Liver (tissue), 9 donors: ENCODE data around the gene ABCA6. TPM values are rescaled to one million over a fixed set of nuclear protein-coding genes. Genes with fewer than 3 reads are reported as not detected.
"Not testable (repeated sequence)": the region's sequence is repeated elsewhere in the genome, so short reads cannot be mapped to it uniquely, and the experiment has no call there.

ENCODE experiments used
- DNase-seq: peaks from one replicate; pipeline ENCODE4 v3.0.0-alpha.2; 2017; ENCODE audit warnings: low spot score
- H3K27ac ChIP-seq, 2 donors: one replicate each; pipeline ENCODE4 v1.7.0; 2013; ENCODE audit warnings: inconsistent platforms in 2 of 2, low read length in 2 of 2, control low read depth in 1 of 2, low read depth in 1 of 2, mild to moderate bottlenecking in 1 of 2
- H3K27me3 ChIP-seq, 4 donors: one replicate each; pipeline versions ENCODE4 v1.6.1 to v1.7.0; 2013; ENCODE audit warnings: low read length in 3 of 4, inconsistent platforms in 1 of 4, mild to moderate bottlenecking in 1 of 4, moderate library complexity in 1 of 4; ENCODE audit not compliant: control insufficient read depth in 4 of 4, insufficient read depth in 4 of 4
- H3K36me3 ChIP-seq, 4 donors: one replicate each; pipeline versions ENCODE4 v1.6.1 to v1.7.0; 2013; ENCODE audit warnings: low read length in 3 of 4, mild to moderate bottlenecking in 3 of 4, low read depth in 1 of 4, moderate library complexity in 1 of 4; ENCODE audit not compliant: control insufficient read depth in 4 of 4, insufficient read depth in 3 of 4
- H3K4me1 ChIP-seq, 4 donors: one replicate each; pipeline versions ENCODE4 v1.6.1 to v1.7.0; 2013; ENCODE audit warnings: low read length in 3 of 4, mild to moderate bottlenecking in 3 of 4, moderate library complexity in 1 of 4; ENCODE audit not compliant: control insufficient read depth in 4 of 4, insufficient read depth in 4 of 4
- H3K4me3 ChIP-seq, 3 donors: one replicate each; pipeline versions ENCODE4 v1.6.1 to v1.7.0; 2013; ENCODE audit warnings: low read length in 3 of 3, control low read depth in 1 of 3, low read depth in 1 of 3, mild to moderate bottlenecking in 1 of 3
- H3K9ac ChIP-seq, 2 donors: one replicate each; pipeline ENCODE4 v1.7.0; 2013; ENCODE audit warnings: low read length in 2 of 2, mild to moderate bottlenecking in 2 of 2, moderate library complexity in 2 of 2, control low read depth in 1 of 2, low read depth in 1 of 2
- H3K9me3 ChIP-seq, 4 donors: one replicate each; pipeline versions ENCODE4 v1.6.1 to v1.7.0; 2013; ENCODE audit warnings: low read length in 3 of 4; ENCODE audit not compliant: control insufficient read depth in 4 of 4
- EGR1 ChIP-seq, 2 donors: IDR thresholded peaks; 2 replicates each; pipeline ENCODE4 v1.6.1; 2016 to 2018; ENCODE audit warnings: antibody characterized with exemption in 2 of 2, low read depth in 2 of 2
- FOXA1 ChIP-seq: IDR thresholded peaks from 2 replicates; pipeline ENCODE4 v1.6.1; 2016; ENCODE audit warnings: antibody characterized with exemption
- HNF4A ChIP-seq, 2 donors: conservative IDR thresholded peaks; 2 replicates each; pipeline ENCODE4 v1.6.1; 2016; ENCODE audit warnings: antibody characterized with exemption in 2 of 2, mild to moderate bottlenecking in 2 of 2
- HNF4G ChIP-seq: IDR thresholded peaks from 2 replicates; pipeline ENCODE4 v1.6.1; 2016; ENCODE audit warnings: antibody characterized with exemption
- JUND ChIP-seq, 2 donors: IDR thresholded peaks; 2 replicates each; pipeline ENCODE4 v1.6.1; 2016; ENCODE audit warnings: antibody characterized with exemption in 2 of 2
- SP1 ChIP-seq: IDR thresholded peaks from 2 replicates; pipeline ENCODE4 v1.6.1; 2018; ENCODE audit warnings: antibody characterized with exemption, mild to moderate bottlenecking
- TAF1 ChIP-seq: conservative IDR thresholded peaks from 2 replicates; pipeline ENCODE4 v1.6.1; 2016; ENCODE audit warnings: antibody characterized with exemption, mild to moderate bottlenecking
- YY1 ChIP-seq: IDR thresholded peaks from 2 replicates; pipeline ENCODE4 v1.6.1; 2016; ENCODE audit warnings: antibody characterized with exemption, mild to moderate bottlenecking
- WGBS: extraction: QIAGEN DNeasy Blood & Tissue Kit; methylation state at CpG from one replicate; pipeline ENCODE4 v1.1.7; 2013; 5-methylcytosine and 5-hydroxymethylcytosine counted together
- polyA plus RNA-seq, 2 donors: library from polyadenylated mRNA; stranded (reverse) in 1 of 2; unstranded in 1 of 2; fragments of 200-250 nt in 1 of 2; fragments of >200 nt in 1 of 2; fragmentation: Nextera tagmentation in 1 of 2; extraction: Ambion mirVana in 1 of 2; gene quantifications; one replicate each; pipeline versions ENCODE4 v1.2.1 to v1.2.3, GENCODE V29; 2013 to 2015
- total RNA-seq, 2 donors: library from RNA; depleted of rRNA; stranded (reverse); fragments of >200 nt; gene quantifications; one replicate each; pipeline ENCODE4 v1.2.3, GENCODE V29; 2014
- TF ChIP-seq, protein P1 (sequence below): IDR thresholded peaks from 2 replicates; pipeline ENCODE4 v1.6.1; 2016; ENCODE audit warnings: antibody characterized with exemption
- TF ChIP-seq, protein P2 (sequence below): IDR thresholded peaks from 2 replicates; pipeline ENCODE4 v1.6.1; 2016; ENCODE audit warnings: antibody characterized with exemption, mild to moderate bottlenecking
- TF ChIP-seq, protein P3 (sequence below): IDR thresholded peaks from 2 replicates; pipeline ENCODE4 v1.6.1; 2016; ENCODE audit warnings: antibody characterized with exemption
- TF ChIP-seq, protein P4 (sequence below): fragments of 150-350 bp; IDR thresholded peaks from 2 replicates; pipeline ENCODE4 v1.5.1; 2017; ENCODE audit warnings: improper control_type of control experiment, low read depth, low read length; ENCODE audit not compliant: missing input control
- donor health status: healthy.
- donor health status: healthy.
- donor health status: healthy.
- donor health status: healthy.
- donor health status: healthy.

ABCA6 gene
- total and polyA plus RNA-seq, 4 donors, result 37.5 to 158 (median 47.5) TPM

DNA sequence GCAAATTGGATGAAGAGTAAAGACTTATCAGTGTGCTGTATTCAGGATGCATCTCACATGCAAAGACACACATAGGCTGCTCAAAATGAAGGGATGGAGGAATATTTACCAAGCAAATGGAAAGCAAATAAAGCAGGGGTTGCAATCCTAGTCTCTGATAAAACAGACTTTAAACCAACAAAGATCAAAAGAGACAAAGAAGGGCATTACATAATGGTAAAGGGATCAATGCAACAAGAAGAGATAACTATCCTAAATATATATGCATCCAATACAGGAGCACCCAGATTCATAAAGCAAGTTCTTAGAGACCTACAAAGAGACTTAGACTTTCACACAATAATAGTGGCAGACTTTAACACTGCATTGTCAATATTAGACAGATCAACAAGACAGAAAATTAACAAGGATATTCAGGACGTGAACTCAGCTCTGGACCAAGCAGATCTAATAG is 68.9 kb downstream of the ABCA6 start:
- H3K4me1 ChIP-seq, DNase-seq, H3K27ac ChIP-seq, H3K27me3 ChIP-seq, H3K9me3 ChIP-seq, H3K4me3 ChIP-seq, H3K9ac ChIP-seq: not testable (repeated sequence)
- peak in 1 of 2 donors; percentile 12 for TF ChIP-seq HNF4A (conservative IDR thresholded peaks at IDR 0.05)
- peaks cover 2 to 16% (median 10%) of the 10 kb centered on the region in 4 donors for H3K36me3 ChIP-seq
- WGBS, result 58% methylated on average over 1 of the region's 1 CpG

DNA sequence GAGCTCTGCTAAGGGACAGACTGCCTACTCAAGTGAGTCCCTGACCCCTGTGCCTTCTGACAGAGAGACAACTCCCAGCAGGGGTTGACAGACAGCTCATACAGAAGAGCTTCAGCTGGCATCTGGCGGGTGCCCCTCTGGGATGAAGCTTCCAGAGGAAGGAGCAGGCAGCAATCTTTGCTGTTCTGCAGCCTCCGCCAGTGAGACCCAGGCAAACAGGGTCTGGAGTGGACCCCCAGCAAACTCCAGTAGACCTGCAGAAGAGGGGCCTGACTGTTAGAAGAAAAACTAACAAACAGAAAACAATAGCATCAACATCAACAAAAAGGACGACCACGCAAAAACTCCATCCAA is 70.5 kb downstream of the ABCA6 start:
- 95% methylated on average over 4 of the region's 4 CpGs for WGBS
- not testable (repeated sequence) for DNase-seq

DNA sequence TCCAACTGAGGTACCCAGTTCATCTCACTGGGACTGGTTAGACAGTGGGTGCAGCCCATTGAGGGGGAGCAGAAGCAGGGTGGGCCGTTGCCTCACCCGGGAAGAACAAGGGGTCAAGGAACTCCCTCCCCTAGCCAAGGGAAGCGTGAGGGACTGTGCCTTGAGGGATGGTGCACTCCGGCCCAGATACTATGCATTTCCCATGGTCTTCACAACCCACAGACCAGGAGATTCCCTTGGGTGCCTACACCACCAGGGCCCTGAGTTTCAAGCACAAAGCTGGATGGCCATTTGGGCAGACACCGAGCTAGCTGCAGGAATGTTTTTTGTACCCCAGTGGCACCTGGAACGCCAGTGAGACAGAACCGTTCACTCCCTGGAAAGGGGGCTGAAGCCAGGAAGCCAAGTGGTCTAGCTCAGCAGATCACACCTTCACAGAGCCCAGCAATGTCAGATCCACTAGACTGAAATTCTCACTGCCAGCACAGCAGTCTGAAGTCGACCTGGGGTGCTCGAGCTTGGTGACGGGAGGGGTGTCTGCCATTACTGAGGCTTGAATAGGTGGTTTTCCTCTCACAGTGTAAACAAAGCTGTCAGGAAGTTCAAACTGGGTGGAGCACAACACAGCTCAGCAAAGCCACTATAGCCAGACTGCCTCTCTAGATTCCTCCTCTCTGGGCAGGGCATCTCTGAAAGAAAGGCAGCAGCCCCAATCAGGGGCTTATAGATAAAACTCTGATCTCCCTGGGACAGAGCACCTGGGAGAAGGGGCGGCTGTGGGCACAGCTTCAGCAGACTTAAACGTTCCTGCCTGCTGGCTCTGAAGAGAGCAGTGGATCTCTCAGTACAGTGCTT is 71.1 kb downstream of the ABCA6 start:
- H3K27me3 ChIP-seq, DNase-seq, H3K27ac ChIP-seq, H3K4me3 ChIP-seq, H3K9ac ChIP-seq, H3K4me1 ChIP-seq, H3K9me3 ChIP-seq: not testable (repeated sequence)
- H3K36me3 ChIP-seq, result peaks cover 0 to 11% (median 4%) of the 10 kb centered on the region in 4 donors
- 76% methylated on average over 12 of the region's 12 CpGs for WGBS

More for the DNA sequence above, 70.5 kb downstream of the ABCA6 start:
- H3K9me3 ChIP-seq, H3K4me1 ChIP-seq, H3K9ac ChIP-seq, H3K27me3 ChIP-seq, H3K27ac ChIP-seq, H3K4me3 ChIP-seq: not testable (repeated sequence)
- H3K36me3 ChIP-seq, result peaks cover 0 to 11% (median 2%) of the 10 kb centered on the region in 4 donors

DNA sequence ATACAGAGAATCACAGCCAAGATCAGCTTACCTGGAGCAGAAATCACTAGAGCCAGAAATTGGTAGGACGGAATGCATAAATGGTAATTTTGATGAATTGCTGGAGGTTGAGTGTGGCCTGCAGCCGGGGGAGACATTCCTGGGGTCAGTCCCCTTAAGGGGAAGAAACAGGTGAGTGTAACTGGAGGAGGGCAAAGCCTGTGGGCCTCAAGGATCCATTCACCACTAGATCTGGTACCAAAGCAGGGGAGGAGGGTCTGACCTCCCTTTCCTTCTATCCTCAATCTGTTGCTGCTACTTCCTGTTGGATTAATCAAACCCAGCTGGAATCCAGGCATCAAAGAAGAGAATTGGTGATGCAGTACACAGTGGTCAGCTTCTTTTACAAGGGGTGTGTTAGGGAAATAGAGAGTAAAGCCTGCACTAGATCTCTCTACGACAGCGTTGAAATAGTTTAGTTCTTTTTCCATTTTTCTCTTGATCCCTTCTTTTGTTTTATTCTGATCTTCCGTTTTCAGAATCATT is 72.4 kb downstream of the ABCA6 start:
- Histone ChIP-seq H3K27ac (no peak overlapping the region), H3K9ac (no peak overlapping the region), H3K27me3 (no peaks in the 10 kb centered on the region), H3K36me3 (peaks cover 0 to 11% (median 4%) of the 10 kb centered on the region in 4 donors), H3K4me1 (peaks cover 0 to 3% (median 0%) of the 10 kb centered on the region in 4 donors), H3K9me3 (no peaks in the 10 kb centered on the region), H3K4me3 (no peak overlapping the region)
- TF ChIP-seq YY1 (no peak), SP1 (no peak), JUND (IDR thresholded peaks at IDR 0.05) (no peak), FOXA1 (no peak), TAF1 (no peak), HNF4G (no peak), EGR1 (IDR thresholded peaks at IDR 0.05; ENCODE audit: low read depth in 2 of 2) (no peak)
- TF ChIP-seq, protein P1, sequence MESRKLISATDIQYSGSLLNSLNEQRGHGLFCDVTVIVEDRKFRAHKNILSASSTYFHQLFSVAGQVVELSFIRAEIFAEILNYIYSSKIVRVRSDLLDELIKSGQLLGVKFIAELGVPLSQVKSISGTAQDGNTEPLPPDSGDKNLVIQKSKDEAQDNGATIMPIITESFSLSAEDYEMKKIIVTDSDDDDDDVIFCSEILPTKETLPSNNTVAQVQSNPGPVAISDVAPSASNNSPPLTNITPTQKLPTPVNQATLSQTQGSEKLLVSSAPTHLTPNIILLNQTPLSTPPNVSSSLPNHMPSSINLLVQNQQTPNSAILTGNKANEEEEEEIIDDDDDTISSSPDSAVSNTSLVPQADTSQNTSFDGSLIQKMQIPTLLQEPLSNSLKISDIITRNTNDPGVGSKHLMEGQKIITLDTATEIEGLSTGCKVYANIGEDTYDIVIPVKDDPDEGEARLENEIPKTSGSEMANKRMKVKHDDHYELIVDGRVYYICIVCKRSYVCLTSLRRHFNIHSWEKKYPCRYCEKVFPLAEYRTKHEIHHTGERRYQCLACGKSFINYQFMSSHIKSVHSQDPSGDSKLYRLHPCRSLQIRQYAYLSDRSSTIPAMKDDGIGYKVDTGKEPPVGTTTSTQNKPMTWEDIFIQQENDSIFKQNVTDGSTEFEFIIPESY, result no peak
- TF ChIP-seq, protein P2, sequence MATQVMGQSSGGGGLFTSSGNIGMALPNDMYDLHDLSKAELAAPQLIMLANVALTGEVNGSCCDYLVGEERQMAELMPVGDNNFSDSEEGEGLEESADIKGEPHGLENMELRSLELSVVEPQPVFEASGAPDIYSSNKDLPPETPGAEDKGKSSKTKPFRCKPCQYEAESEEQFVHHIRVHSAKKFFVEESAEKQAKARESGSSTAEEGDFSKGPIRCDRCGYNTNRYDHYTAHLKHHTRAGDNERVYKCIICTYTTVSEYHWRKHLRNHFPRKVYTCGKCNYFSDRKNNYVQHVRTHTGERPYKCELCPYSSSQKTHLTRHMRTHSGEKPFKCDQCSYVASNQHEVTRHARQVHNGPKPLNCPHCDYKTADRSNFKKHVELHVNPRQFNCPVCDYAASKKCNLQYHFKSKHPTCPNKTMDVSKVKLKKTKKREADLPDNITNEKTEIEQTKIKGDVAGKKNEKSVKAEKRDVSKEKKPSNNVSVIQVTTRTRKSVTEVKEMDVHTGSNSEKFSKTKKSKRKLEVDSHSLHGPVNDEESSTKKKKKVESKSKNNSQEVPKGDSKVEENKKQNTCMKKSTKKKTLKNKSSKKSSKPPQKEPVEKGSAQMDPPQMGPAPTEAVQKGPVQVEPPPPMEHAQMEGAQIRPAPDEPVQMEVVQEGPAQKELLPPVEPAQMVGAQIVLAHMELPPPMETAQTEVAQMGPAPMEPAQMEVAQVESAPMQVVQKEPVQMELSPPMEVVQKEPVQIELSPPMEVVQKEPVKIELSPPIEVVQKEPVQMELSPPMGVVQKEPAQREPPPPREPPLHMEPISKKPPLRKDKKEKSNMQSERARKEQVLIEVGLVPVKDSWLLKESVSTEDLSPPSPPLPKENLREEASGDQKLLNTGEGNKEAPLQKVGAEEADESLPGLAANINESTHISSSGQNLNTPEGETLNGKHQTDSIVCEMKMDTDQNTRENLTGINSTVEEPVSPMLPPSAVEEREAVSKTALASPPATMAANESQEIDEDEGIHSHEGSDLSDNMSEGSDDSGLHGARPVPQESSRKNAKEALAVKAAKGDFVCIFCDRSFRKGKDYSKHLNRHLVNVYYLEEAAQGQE, result no peak
- TF ChIP-seq, protein P3, sequence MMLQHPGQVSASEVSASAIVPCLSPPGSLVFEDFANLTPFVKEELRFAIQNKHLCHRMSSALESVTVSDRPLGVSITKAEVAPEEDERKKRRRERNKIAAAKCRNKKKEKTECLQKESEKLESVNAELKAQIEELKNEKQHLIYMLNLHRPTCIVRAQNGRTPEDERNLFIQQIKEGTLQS, result no peak
- TF ChIP-seq, protein P4, sequence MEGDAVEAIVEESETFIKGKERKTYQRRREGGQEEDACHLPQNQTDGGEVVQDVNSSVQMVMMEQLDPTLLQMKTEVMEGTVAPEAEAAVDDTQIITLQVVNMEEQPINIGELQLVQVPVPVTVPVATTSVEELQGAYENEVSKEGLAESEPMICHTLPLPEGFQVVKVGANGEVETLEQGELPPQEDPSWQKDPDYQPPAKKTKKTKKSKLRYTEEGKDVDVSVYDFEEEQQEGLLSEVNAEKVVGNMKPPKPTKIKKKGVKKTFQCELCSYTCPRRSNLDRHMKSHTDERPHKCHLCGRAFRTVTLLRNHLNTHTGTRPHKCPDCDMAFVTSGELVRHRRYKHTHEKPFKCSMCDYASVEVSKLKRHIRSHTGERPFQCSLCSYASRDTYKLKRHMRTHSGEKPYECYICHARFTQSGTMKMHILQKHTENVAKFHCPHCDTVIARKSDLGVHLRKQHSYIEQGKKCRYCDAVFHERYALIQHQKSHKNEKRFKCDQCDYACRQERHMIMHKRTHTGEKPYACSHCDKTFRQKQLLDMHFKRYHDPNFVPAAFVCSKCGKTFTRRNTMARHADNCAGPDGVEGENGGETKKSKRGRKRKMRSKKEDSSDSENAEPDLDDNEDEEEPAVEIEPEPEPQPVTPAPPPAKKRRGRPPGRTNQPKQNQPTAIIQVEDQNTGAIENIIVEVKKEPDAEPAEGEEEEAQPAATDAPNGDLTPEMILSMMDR, result no peak
- 96% methylated on average over 5 of the region's 5 CpGs for WGBS
- no peak for DNase-seq
